ENCODE results near the gene RHEB. TPM values are rescaled to one million over a fixed set of nuclear protein-coding genes. Genes with fewer than 3 reads are reported as not detected.

The RHEB gene
- total and polyA plus RNA-seq, 2 of the 13 experiments (the other 11 are each of a cell fraction or from before 2014, with no cell fraction given): 55.0 to 77.6 TPM

GRCh38 chr7:151519765-151520418, at the start of gene RHEB (continued):
- no peak for TF ChIP-seq ZNF44 (CRISPR knock-in tag; IDR thresholded peaks at IDR 0.05)
- TF ChIP-seq ZHX1 (CRISPR knock-in tag; IDR thresholded peaks at IDR 0.05; ENCODE audit: low read depth): 0 out of 2 replicates have a peak, but pooled peaks have one; percentile 32
- no peak for TF ChIP-seq ZNF496 (CRISPR knock-in tag; IDR thresholded peaks at IDR 0.05; ENCODE audit: insufficient replicate concordance)
- no peak for TF ChIP-seq ARNT2 (CRISPR knock-in tag; IDR thresholded peaks at IDR 0.05; ENCODE audit: low read depth)
- peak; percentile 41; the same call in 1 of the 2 replicates for TF ChIP-seq RAD51 (IDR thresholded peaks at IDR 0.05; ENCODE audit: borderline replicate concordance)
- no peak for TF ChIP-seq ZNF280B (CRISPR knock-in tag; IDR thresholded peaks at IDR 0.05; ENCODE audit: borderline replicate concordance)
- TF ChIP-seq FOXC1 (CRISPR knock-in tag; IDR thresholded peaks at IDR 0.05; ENCODE audit: borderline replicate concordance): no peak
- TF ChIP-seq NR2F2 (IDR thresholded peaks at IDR 0.05; ENCODE audit: borderline replicate concordance, low read depth): no peak
- TF ChIP-seq POLR2AphosphoS5 (IDR thresholded peaks at IDR 0.05; ENCODE audit: low read depth, low read length): no peak
- no peak for TF ChIP-seq ZNF142 (CRISPR knock-in tag; IDR thresholded peaks at IDR 0.05)
- no peak for TF ChIP-seq KAT8 (CRISPR knock-in tag; IDR thresholded peaks at IDR 0.05)
- peak; percentile 80 for TF ChIP-seq NFYC (CRISPR knock-in tag; IDR thresholded peaks at IDR 0.05)
- no peak for TF ChIP-seq ZNF619 (CRISPR knock-in tag; IDR thresholded peaks at IDR 0.05)
- no peak for TF ChIP-seq ZNF83 (CRISPR knock-in tag; IDR thresholded peaks at IDR 0.05; ENCODE audit: borderline replicate concordance)
- 0 out of 2 replicates have a peak, but pooled peaks have one; percentile 28 for TF ChIP-seq ZBTB3 (CRISPR knock-in tag; IDR thresholded peaks at IDR 0.05; ENCODE audit: borderline replicate concordance, low read depth)
- no peak for TF ChIP-seq SRSF9 (IDR thresholded peaks at IDR 0.05; ENCODE audit: borderline replicate concordance, insufficient read depth, low read depth, low read length, poor library complexity, severe bottlenecking)
- TF ChIP-seq SKI (IDR thresholded peaks at IDR 0.05; ENCODE audit: partially characterized antibody): no peak

All from HepG2 (cell line).